ENCODE measurements around the gene RNF5. TPM values are rescaled to one million over a fixed set of nuclear protein-coding genes. Genes with fewer than 3 reads are reported as not detected.
"Not testable (repeated sequence)": the region's sequence is repeated elsewhere in the genome, so short reads cannot be mapped to it uniquely, and the experiment has no call there.

Gene RNF5
- total RNA-seq, 1 donor from 2014 or later, result 71.7 TPM

GRCh38 chr6:32189742-32190053 is 11.5 kb downstream of the RNF5 start:
- no peak for DNase-seq

- DNase-seq, result peak; percentile 88
These were observed 12.0 kb downstream of the RNF5 start, which contains the start of gene PBX2 for GRCh38 chr6:32190054-32190851. TSS of gene PBX2 (minus strand) at chr6:32190202. CDS start at chr6:32189915, 287 bp downstream.

- DNase-seq, result no peak
These were observed 12.9 kb downstream of the RNF5 start for GRCh38 chr6:32190911-32191677.

- no peak for DNase-seq
These were observed 13.7 kb downstream of the RNF5 start for GRCh38 chr6:32191696-32192607.

- DNase-seq, result no peak
These were observed 14.4 kb downstream of the RNF5 start, which contains the start of gene GPSM3 for GRCh38 chr6:32192608-32193039. TSS of gene GPSM3 (minus strand) at chr6:32192643. CDS start at chr6:32192513, 130 bp downstream.

- DNase-seq, result not testable (repeated sequence)
These were observed 14.9 kb downstream of the RNF5 start for GRCh38 chr6:32193096-32193495.

- no peak for DNase-seq
These were observed 16.2 kb downstream of the RNF5 start for GRCh38 chr6:32194388-32194787.

- DNase-seq, result no peak
These were observed 16.8 kb downstream of the RNF5 start for GRCh38 chr6:32194825-32195651.

- peak; percentile 100 for DNase-seq
These were observed 17.4 kb downstream of the RNF5 start for GRCh38 chr6:32195652-32195901.

- peak; percentile 81 for DNase-seq
These were observed 17.9 kb downstream of the RNF5 start for GRCh38 chr6:32195902-32196681.

- peak; percentile 31 for DNase-seq
These were observed 18.7 kb downstream of the RNF5 start for GRCh38 chr6:32196682-32197616.

- DNase-seq, result no peak
These were observed 20.1 kb downstream of the RNF5 start for GRCh38 chr6:32198345-32198696.

GRCh38 chr6:32198866-32199265 is 20.7 kb downstream of the RNF5 start:
- DNase-seq, result no peak

- no peak for DNase-seq
These were observed 22.7 kb downstream of the RNF5 start for GRCh38 chr6:32200711-32201475.

- no peak for DNase-seq
These were observed 24.0 kb downstream of the RNF5 start for GRCh38 chr6:32202186-32202585.

- DNase-seq, result no peak
These were observed 25.4 kb downstream of the RNF5 start for GRCh38 chr6:32203426-32204267.

- no peak for DNase-seq
These were observed 26.1 kb downstream of the RNF5 start for GRCh38 chr6:32204268-32204715.

GRCh38 chr6:32208996-32209395 is 30.8 kb downstream of the RNF5 start:
- no peak for DNase-seq
